ENCODE results near the gene LINGO3. TPM values are rescaled to one million over a fixed set of nuclear protein-coding genes. Genes with fewer than 3 reads are reported as not detected.
A peak's percentile ranks its signal among the peaks of the same experiment; 100 is the strongest.

The LINGO3 gene
- total RNA-seq, 6 donors from 2014 or later, result 0.10 to 0.61 (median 0.17) TPM; not detected in 3

GRCh38 chr19:2328401-2329148, 20.6 kb upstream of the LINGO3 start, which contains the start of the genes LSM7 and SPPL2B:
Gene LSM7 (minus strand): TSS chr19:2328586. CDS start chr19:2328566, 20 bp downstream.
Gene SPPL2B (plus strand): TSS chr19:2328684. CDS start chr19:2328710, 26 bp downstream.
- TF ChIP-seq POLR2A (IDR thresholded peaks at IDR 0.05) (peak in 2 of 4 donors; percentile 58 to 83), POLR2AphosphoS5 (IDR thresholded peaks at IDR 0.05) (peak; percentile 88 to 92), EP300 (IDR thresholded peaks at IDR 0.05) (no peak)
- TF ChIP-seq, protein P1, sequence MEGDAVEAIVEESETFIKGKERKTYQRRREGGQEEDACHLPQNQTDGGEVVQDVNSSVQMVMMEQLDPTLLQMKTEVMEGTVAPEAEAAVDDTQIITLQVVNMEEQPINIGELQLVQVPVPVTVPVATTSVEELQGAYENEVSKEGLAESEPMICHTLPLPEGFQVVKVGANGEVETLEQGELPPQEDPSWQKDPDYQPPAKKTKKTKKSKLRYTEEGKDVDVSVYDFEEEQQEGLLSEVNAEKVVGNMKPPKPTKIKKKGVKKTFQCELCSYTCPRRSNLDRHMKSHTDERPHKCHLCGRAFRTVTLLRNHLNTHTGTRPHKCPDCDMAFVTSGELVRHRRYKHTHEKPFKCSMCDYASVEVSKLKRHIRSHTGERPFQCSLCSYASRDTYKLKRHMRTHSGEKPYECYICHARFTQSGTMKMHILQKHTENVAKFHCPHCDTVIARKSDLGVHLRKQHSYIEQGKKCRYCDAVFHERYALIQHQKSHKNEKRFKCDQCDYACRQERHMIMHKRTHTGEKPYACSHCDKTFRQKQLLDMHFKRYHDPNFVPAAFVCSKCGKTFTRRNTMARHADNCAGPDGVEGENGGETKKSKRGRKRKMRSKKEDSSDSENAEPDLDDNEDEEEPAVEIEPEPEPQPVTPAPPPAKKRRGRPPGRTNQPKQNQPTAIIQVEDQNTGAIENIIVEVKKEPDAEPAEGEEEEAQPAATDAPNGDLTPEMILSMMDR (IDR thresholded peaks at IDR 0.05), result peak in 2 of 6 experiments; percentile 5 to 48
- Histone ChIP-seq H3K36me3 (peaks cover 0 to 25% (median 13%) of the 10 kb centered on the region in 4 donors), H3K27me3 (no peaks in the 10 kb centered on the region), H3K9me3 (no peaks in the 10 kb centered on the region), H3K4me3 (peak within 1 kb of the TSS; percentile 60 to 99 (median 94)), H3K27ac (peak within 1 kb of the TSS; percentile 66 to 87 (median 72)), H3K4me1 (peaks cover 34 to 76% (median 38%) of the 10 kb centered on the region in 4 donors)
- ATAC-seq (ENCODE audit: low FRiP score in 2 of 2), result peak; percentile 88 to 97
- DNase-seq, result peak; percentile 90 to 100
- 0 to 1% methylated on average over 35 to 39 of the region's 89 CpGs for WGBS, 2 donors

DNA sequence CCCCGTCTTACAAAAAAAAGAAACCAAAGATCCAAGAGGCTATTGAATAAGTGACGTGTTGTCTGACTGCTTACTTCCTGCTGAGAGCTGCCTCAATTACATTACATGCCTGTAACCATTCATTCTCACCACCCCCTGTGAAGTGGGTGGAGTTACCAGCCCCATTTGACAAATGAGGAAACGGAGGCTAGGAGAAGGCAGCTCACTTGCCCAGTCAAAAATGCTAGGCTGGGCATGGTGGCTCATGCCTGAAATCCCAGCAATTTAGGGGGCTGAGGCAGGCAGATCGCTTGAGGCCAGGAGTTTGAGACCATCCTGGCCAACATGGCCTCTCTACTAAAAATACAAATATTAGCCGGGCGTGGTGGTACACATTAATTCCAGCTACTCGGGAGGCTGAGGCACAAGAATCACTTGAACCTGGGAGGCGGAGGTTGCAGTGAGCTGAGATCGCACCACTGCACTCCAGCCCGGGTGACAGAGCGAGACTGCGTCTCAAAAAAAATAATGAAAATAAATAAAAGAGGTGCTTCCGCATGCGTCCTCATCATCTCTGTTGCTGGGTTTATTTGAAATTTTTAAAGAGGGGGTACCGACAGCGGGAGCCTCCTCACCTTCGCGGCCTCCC, 19.9 kb upstream of the LINGO3 start:
- ATAC-seq (ENCODE audit: low FRiP score in 2 of 2), result peak in 1 of 2 donors; percentile 73
- H3K9me3 ChIP-seq, result no peaks in the 10 kb centered on the region

DNA sequence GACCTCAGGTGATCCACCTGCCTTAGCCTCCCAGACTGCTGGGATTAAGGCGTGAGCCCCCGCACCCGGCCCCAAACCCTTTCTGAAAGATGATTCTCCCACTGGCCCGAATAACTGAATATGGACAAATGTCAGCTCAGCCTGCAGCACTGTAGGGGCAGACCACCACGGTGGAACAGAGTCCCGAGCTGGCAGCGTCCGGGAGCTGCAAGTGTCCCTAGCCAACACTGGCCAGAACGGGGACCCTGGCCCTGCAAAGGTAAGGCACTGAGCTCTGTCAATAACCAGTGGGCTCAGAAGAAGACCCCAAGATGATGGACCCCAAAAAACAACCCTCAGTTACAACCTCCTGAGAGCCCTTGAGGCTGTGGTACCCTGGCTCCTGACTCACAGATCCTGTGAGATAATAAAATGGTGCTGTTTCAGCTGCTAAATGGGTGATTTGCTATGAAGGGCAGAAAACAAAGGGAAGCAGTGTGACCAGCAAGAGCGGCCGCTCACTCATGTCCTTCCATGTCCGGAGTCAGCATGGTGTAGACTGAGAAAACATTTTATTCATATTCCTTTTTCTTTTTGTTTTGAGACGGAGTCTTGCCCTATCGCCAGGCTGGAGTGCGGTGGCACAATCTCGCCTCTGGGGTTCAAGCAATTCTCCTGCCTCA, 18.9 kb upstream of the LINGO3 start:
- Histone ChIP-seq H3K4me1 (peaks cover 25 to 59% (median 29%) of the 10 kb centered on the region in 4 donors), H3K9me3 (no peaks in the 10 kb centered on the region), H3K27ac (peak overlapping the region in 1 of 4 donors; percentile 66), H3K36me3 (peaks cover 0 to 42% (median 26%) of the 10 kb centered on the region in 4 donors), H3K4me3 (peak overlapping the region in 1 of 4 donors; percentile 60), H3K27me3 (no peaks in the 10 kb centered on the region)
- DNase-seq, result no peak
- 89 to 98% methylated on average over 11 to 12 of the region's 16 CpGs for WGBS, 2 donors
- no peak for TF ChIP-seq EP300 (IDR thresholded peaks at IDR 0.05)
- ATAC-seq (ENCODE audit: low FRiP score in 2 of 2), result no peak

More for the DNA sequence above, 19.9 kb upstream of the LINGO3 start:
- Histone ChIP-seq H3K4me1 (peaks cover 34 to 69% (median 35%) of the 10 kb centered on the region in 4 donors), H3K36me3 (peaks cover 0 to 32% (median 20%) of the 10 kb centered on the region in 4 donors), H3K27me3 (no peaks in the 10 kb centered on the region), H3K4me3 (peak overlapping the region; percentile 60 to 99 (median 94)), H3K27ac (peak overlapping the region; percentile 66 to 87 (median 72))
- TF ChIP-seq POLR2AphosphoS5 (IDR thresholded peaks at IDR 0.05) (peak; percentile 6 to 31), POLR2A (IDR thresholded peaks at IDR 0.05) (no peak)
- peak in 1 of 2 donors; percentile 54 for DNase-seq
- WGBS, 2 donors, result 1% methylated on average over 17 to 18 of the region's 18 CpGs

DNA sequence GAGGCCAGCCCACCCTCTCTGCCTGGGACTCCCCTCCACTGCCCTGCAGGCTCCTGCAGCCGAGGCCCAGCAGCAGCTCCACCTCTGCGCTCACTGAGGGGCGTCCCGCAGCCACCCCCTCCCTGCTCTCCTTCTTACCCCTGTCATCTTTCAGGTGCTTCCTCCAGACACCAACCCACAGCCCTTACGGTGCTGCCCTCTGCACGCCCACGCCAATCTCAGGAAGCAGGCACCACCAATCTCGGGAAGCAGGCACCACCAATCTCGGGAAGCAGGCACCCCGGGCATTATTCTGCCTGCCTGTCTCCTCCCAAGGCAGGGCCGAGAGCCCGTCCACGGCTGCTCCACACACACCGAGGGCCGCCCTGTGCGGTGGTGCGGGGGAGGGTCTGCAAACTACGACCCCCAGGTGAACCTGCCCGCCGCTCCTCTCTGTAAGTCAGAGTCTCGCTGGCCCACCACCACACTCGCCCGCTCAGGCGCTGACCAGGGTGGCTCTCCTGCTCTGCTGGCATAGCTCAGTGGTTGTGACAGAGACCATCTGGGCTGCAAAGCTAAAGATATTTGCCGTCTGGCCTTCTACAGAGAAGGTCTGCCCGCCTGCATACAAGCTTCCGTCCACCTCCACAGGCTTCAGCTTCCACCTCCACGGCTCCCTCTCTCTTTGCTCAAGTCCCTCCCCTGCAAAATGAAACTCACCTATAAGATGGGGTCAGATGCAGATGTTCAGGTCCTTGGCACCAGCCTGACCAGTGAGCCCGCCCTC, 17.5 kb upstream of the LINGO3 start:
- Histone ChIP-seq H3K4me1 (peaks cover 24 to 45% (median 27%) of the 10 kb centered on the region in 4 donors), H3K27me3 (no peaks in the 10 kb centered on the region), H3K27ac (no peak overlapping the region), H3K4me3 (no peak overlapping the region), H3K9me3 (no peaks in the 10 kb centered on the region), H3K36me3 (peaks cover 0 to 52% (median 35%) of the 10 kb centered on the region in 4 donors)
- ATAC-seq (ENCODE audit: low FRiP score in 2 of 2), result no peak
- TF ChIP-seq, protein P1 (IDR thresholded peaks at IDR 0.05), result no peak
- no peak for TF ChIP-seq POLR2AphosphoS5 (IDR thresholded peaks at IDR 0.05)
- TF ChIP-seq EP300 (IDR thresholded peaks at IDR 0.05), result no peak
- no peak for TF ChIP-seq POLR2A (IDR thresholded peaks at IDR 0.05)
- peak in 1 of 2 donors; percentile 70 for DNase-seq
- WGBS, 2 donors, result 72 to 76% methylated on average over 25 to 26 of the region's 29 CpGs

GRCh38 chr19:2324220-2324948, 16.4 kb upstream of the LINGO3 start:
- 88 to 90% methylated on average over 31 to 32 of the region's 34 CpGs for WGBS, 2 donors
- peak in 1 of 2 donors; percentile 71 for DNase-seq
- no peak for ATAC-seq (ENCODE audit: low FRiP score in 2 of 2)

More at GRCh38 chr19:2324220-2324948, 16.4 kb upstream of the LINGO3 start:
- H3K27me3 ChIP-seq, result no peaks in the 10 kb centered on the region
- H3K27ac ChIP-seq, result no peak overlapping the region
- H3K36me3 ChIP-seq, result peaks cover 0 to 52% (median 35%) of the 10 kb centered on the region in 4 donors
- no peak overlapping the region for H3K4me3 ChIP-seq
- H3K4me1 ChIP-seq, result peaks cover 15 to 34% (median 19%) of the 10 kb centered on the region in 4 donors
- TF ChIP-seq EP300 (IDR thresholded peaks at IDR 0.05) (no peak), POLR2AphosphoS5 (IDR thresholded peaks at IDR 0.05) (no peak), POLR2A (IDR thresholded peaks at IDR 0.05) (no peak)
- TF ChIP-seq, protein P1 (IDR thresholded peaks at IDR 0.05), result no peak
- no peaks in the 10 kb centered on the region for H3K9me3 ChIP-seq
